K562 (cell line): ENCODE results near the gene IGSF21. TPM values are rescaled to one million over a fixed set of nuclear protein-coding genes. Genes with fewer than 3 reads are reported as not detected.

ENCODE experiments used
- ATAC-seq: fragments of 200-7000 bp; cut with Tn5 transposase; 3 replicates; pipeline ENCODE4 v1.9.1; 2020; ENCODE audit warnings: moderate library complexity
- BruUV-seq: library from RNA; stranded (reverse); fragments of 400-500 nt; replicated peaks from 2 replicates; lab custom pipeline; 2021; lab: Mats Ljungman, UMichigan
- CTCF ChIA-PET: fragments of 300-600 bp; formaldehyde crosslinking; extraction: SDS; loops from one replicate; lab custom pipeline; 2021; ENCODE audit warnings: low intra/inter-chr PET ratio; lab: Yijun Ruan, JAX
- POLR2A ChIA-PET: fragments of 300-600, 350-650 bp; sonication (Branson Sonifier 250); formaldehyde crosslinking; extraction: SDS; loops from one replicate; lab custom pipeline; 2021; ENCODE audit warnings: antibody characterized with exemption, inconsistent platforms; lab: Yijun Ruan, JAX
- DNase-seq, 4 experiments: peaks; one replicate each; pipeline versions ENCODE4 v3.0.0 to v3.0.0-alpha.2; 2011 to 2018; ENCODE audit warnings: low spot score in 3 of 4, mixed read lengths in 3 of 4; ENCODE audit errors: extremely low read depth in 1 of 4
- FAIRE-seq: peaks from 2 replicates; lab custom pipeline; 2011; peaks lifted over from hg19 to GRCh38; lab: Jason Lieb, UNC
- H2AFZ ChIP-seq: 2 replicates; pipeline ENCODE4 v1.6.0; 2011; ENCODE audit warnings: low read depth, low read length, control low read depth, inconsistent platforms
- H3K27ac ChIP-seq: fragments of 200-600 bp; 3 replicates; pipeline ENCODE4 v1.8.0; 2011; ENCODE audit warnings: low read depth, mild to moderate bottlenecking, control low read depth, inconsistent platforms, low read length, moderate library complexity, mixed read lengths; ENCODE audit errors: extremely low read depth
- H3K27me3 ChIP-seq, 2 experiments: fragments of 300-600 bp in 1 of 2; 2 replicates in 1 of 2; 3 replicates in 1 of 2; pipeline versions ENCODE4 v1.6.0 to v1.8.0; 2011; ENCODE audit warnings: inconsistent platforms in 2 of 2, low read length in 2 of 2, mild to moderate bottlenecking in 1 of 2, mixed read lengths in 1 of 2, moderate library complexity in 1 of 2; ENCODE audit not compliant: control insufficient read depth in 2 of 2, insufficient read depth in 2 of 2
- H3K36me3 ChIP-seq: fragments of 300-600 bp; 3 replicates; pipeline ENCODE4 v1.8.0; 2011; ENCODE audit warnings: mild to moderate bottlenecking, low read length, inconsistent platforms; ENCODE audit not compliant: control insufficient read depth, insufficient read depth
- H3K4me1 ChIP-seq, 2 experiments: fragments of 200-600 bp in 1 of 2; replicated peaks in 1 of 2; 2 replicates in 1 of 2; 3 replicates in 1 of 2; pipeline versions ENCODE4 v1.5.1 to v1.8.0; 2011; ENCODE audit warnings: inconsistent platforms in 2 of 2, low read length in 2 of 2, mild to moderate bottlenecking in 1 of 2, mixed read lengths in 1 of 2, moderate library complexity in 1 of 2; ENCODE audit not compliant: control insufficient read depth in 2 of 2, insufficient read depth in 2 of 2
- H3K4me2 ChIP-seq: 2 replicates; pipeline ENCODE4 v1.6.1; 2011; ENCODE audit warnings: low read length, control low read depth, inconsistent platforms, mixed read lengths; ENCODE audit not compliant: insufficient read depth
- H3K4me3 ChIP-seq: fragments of 200-600 bp; sonication (generic), shearing (Covaris generic); 2 replicates; pipeline ENCODE4 v1.5.1; 2016; ENCODE audit warnings: control low read depth, inconsistent platforms
- H3K79me2 ChIP-seq: fragments of 200-600 bp; 3 replicates; pipeline ENCODE4 v1.8.0; 2011; ENCODE audit warnings: low read length, inconsistent platforms; ENCODE audit not compliant: control insufficient read depth, insufficient read depth
- H3K9ac ChIP-seq, 2 experiments: 2 replicates each; pipeline versions ENCODE4 v1.6.0 to v1.6.1; 2011; ENCODE audit warnings: low read depth in 2 of 2, low read length in 2 of 2, control low read depth in 1 of 2, inconsistent platforms in 1 of 2, mild to moderate bottlenecking in 1 of 2, mixed read lengths in 1 of 2; ENCODE audit not compliant: insufficient read depth in 1 of 2
- H3K9me1 ChIP-seq: one replicate; pipeline ENCODE4 v1.6.0; 2011; ENCODE audit warnings: inconsistent platforms, mild to moderate bottlenecking, low read length, moderate library complexity; ENCODE audit not compliant: control insufficient read depth, insufficient read depth
- H3K9me3 ChIP-seq: replicated peaks from 2 replicates; pipeline ENCODE4 v1.5.1; 2011; ENCODE audit warnings: low read depth, low read length, inconsistent platforms; ENCODE audit not compliant: control insufficient read depth, insufficient read depth
- H4K20me1 ChIP-seq: replicated peaks from 2 replicates; pipeline ENCODE4 v1.6.1; 2011; ENCODE audit warnings: low read length, inconsistent platforms, mixed read lengths; ENCODE audit not compliant: control insufficient read depth, insufficient read depth
- CXXC5 ChIP-seq: fragments of 250-450 bp; sonication (Bioruptor Pico); IDR thresholded peaks from 2 replicates; pipeline ENCODE4 v1.8.0; 2022; ENCODE audit warnings: inconsistent platforms, mild to moderate bottlenecking, moderate library complexity
- FOXA1 ChIP-seq: fragments of 450-650 bp; IDR thresholded peaks from 2 replicates; pipeline ENCODE4 v1.6.1; 2016; ENCODE audit warnings: mild to moderate bottlenecking, borderline replicate concordance
- FOXO4 ChIP-seq: fragments of 450-650 bp; formaldehyde crosslinking; IDR thresholded peaks from 2 replicates; pipeline ENCODE4 v1.4.0; 2020; ENCODE audit warnings: mild to moderate bottlenecking, moderate library complexity
- HDAC2 ChIP-seq: fragments of 450-650 bp; IDR thresholded peaks from 2 replicates; pipeline ENCODE4 v1.6.1; 2016; ENCODE audit warnings: mild to moderate bottlenecking
- KDM2B ChIP-seq: fragments of 250-450 bp; sonication (Bioruptor Pico); IDR thresholded peaks from 2 replicates; pipeline ENCODE4 v1.8.0; 2021; ENCODE audit warnings: mild to moderate bottlenecking, moderate library complexity
- NCOA2 ChIP-seq, 2 experiments: fragments of 450-650 bp; IDR thresholded peaks; 2 replicates each; pipeline ENCODE4 v1.6.1; 2018; ENCODE audit warnings: mild to moderate bottlenecking in 2 of 2, moderate library complexity in 1 of 2; ENCODE audit not compliant: partially characterized antibody in 2 of 2
- NEUROD1 ChIP-seq: fragments of 150-350 bp; IDR thresholded peaks from 2 replicates; pipeline ENCODE4 v1.6.1; 2014; ENCODE audit warnings: borderline replicate concordance, low read length, low read depth; ENCODE audit not compliant: partially characterized antibody
- NFE2 ChIP-seq: IDR thresholded peaks from 2 replicates; pipeline ENCODE4 v1.6.1; 2014; ENCODE audit warnings: antibody characterized with exemption, low read depth
- NFRKB ChIP-seq: fragments of 450-650 bp; IDR thresholded peaks from 2 replicates; pipeline ENCODE4 v1.6.1; 2016; ENCODE audit warnings: low read depth
- NR2C1 ChIP-seq, 2 experiments: fragments of 450-650 bp; IDR thresholded peaks; 2 replicates each; pipeline ENCODE4 v1.6.1; 2017; ENCODE audit warnings: mild to moderate bottlenecking in 2 of 2, antibody characterized with exemption in 1 of 2, inconsistent platforms in 1 of 2, missing compliant biosample characterization in 1 of 2, missing genetic modification characterization in 1 of 2
- SMARCA5 ChIP-seq: fragments of 450-650 bp; IDR thresholded peaks from 2 replicates; pipeline ENCODE4 v1.6.1; 2016
- SRSF9 ChIP-seq: fragments of 200-400 bp; formaldehyde crosslinking; IDR thresholded peaks from 2 replicates; pipeline ENCODE4 v1.6.1; 2017; ENCODE audit warnings: low read depth, low read length, borderline replicate concordance
- STAT6 ChIP-seq: sonication (generic); formaldehyde crosslinking; IDR thresholded peaks from 2 replicates; pipeline ENCODE4 v1.8.1; 2023; ENCODE audit warnings: mild to moderate bottlenecking, missing genetic modification reagents
- TCF7 ChIP-seq: sonication (generic); IDR thresholded peaks from 2 replicates; pipeline ENCODE4 v1.6.1; 2016; ENCODE audit warnings: antibody characterized with exemption, borderline replicate concordance
- TSC22D4 ChIP-seq: fragments of 450-650 bp; IDR thresholded peaks from 2 replicates; pipeline ENCODE4 v1.6.1; 2016; ENCODE audit warnings: missing genetic modification characterization, missing biosample characterization, control low read depth
- ZC3H11A ChIP-seq: IDR thresholded peaks from 2 replicates; pipeline ENCODE4 v1.6.1; 2012; ENCODE audit warnings: low read depth, low read length, improper control_type of control experiment
- ZNF239 ChIP-seq: fragments of 250-450 bp; sonication (Bioruptor Pico); IDR thresholded peaks from 2 replicates; pipeline ENCODE4 v1.4.0; 2020; ENCODE audit warnings: mild to moderate bottlenecking
- ZNF347 ChIP-seq: fragments of 450-650 bp; formaldehyde crosslinking; IDR thresholded peaks from 2 replicates; pipeline ENCODE4 v1.4.0; 2020; ENCODE audit warnings: low read depth, mild to moderate bottlenecking, moderate library complexity
- WGBS: fragments of 100-300 bp; shearing (Covaris generic); methylation state at CpG from one replicate; pipeline ENCODE4 v1.1.6; 2016; ENCODE audit warnings: low coverage, mixed read lengths; ENCODE audit not compliant: insufficient coverage; ENCODE audit errors: missing lambda C conversion rate; 5-methylcytosine and 5-hydroxymethylcytosine counted together
- in situ Hi-C: fragments of 300-500 bp; cut with MboI; formaldehyde crosslinking; loops from 4 replicates; pipeline ENCODE4 v1.15.0; 2018; ENCODE audit warnings: inconsistent platforms, mixed read lengths
- intact Hi-C: fragments of 100-400 bp; cut with micrococcal nuclease; formaldehyde crosslinking; loops from 2 replicates; pipeline ENCODE4 v1.14.2; 2022
- polyA plus RNA-seq, 8 experiments: library from polyadenylated mRNA; depleted of rRNA in 4 of 8; stranded (reverse) in 5 of 8; unstranded in 3 of 8; fragments of >200 nt; fragmentation: Nextera tagmentation in 2 of 8; fragmentation: Illumina TruSeq in 1 of 8; extraction: Ambion mirVana in 2 of 8; extraction: Trizol in 1 of 8; gene quantifications; 2 replicates each; pipeline versions ENCODE4 v1.2.1 to v1.2.3, GENCODE V29; 2011 to 2014; ENCODE audit warnings: inconsistent platforms in 1 of 8, missing spikeins in 1 of 8
- total RNA-seq, 7 experiments: library from RNA; depleted of rRNA in 6 of 7; stranded (reverse); fragments of >200 nt in 6 of 7; fragmentation: Illumina TruSeq in 2 of 7; extraction: Trizol in 2 of 7; gene quantifications; 2 replicates each; pipeline versions ENCODE4 v1.2.1 to v1.2.3, GENCODE V29; 2011 to 2021; ENCODE audit warnings: low replicate concordance in 1 of 7
- TF ChIP-seq, protein P1 (sequence below): fragments of 250-450 bp; sonication (Bioruptor Pico); IDR thresholded peaks from 2 replicates; pipeline ENCODE4 v1.5.0; 2021

IGSF21 gene
- total and polyA plus RNA-seq, 9 of the 15 experiments (the other 6 are each of a cell fraction or from before 2014, with no cell fraction given) = not detected

DNA sequence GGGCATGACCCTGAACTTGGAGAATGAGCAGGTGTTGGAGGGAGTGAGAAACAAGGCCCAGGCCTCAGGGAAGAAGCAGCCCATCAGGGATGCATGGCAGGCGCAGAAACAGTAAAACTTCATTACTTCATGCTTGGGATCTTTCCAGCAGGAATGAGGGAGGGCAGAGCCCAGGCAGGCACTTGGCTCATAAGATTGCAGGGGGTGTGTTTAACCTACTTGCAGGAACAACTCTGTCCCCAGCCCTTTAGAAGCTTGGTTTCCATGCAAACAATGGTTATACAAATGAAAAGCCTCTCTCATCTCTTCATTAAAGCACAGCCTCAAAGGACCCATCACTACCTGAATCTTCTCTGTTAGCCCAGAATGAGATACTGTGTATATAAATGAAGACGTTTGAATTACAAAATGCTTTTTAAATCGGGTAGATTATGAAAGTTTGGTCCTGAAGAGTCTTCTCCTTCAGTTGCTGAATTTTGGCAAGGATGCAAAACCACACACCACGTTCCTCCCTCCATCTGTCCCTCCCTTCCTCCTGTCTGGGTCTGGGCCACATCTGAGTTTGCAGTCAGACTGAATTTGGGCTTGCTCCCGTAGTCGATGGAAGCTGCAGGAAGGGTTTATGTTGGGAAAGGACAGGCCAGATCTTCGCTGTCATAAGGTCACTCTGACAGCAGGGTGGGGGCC, 218.8 kb downstream of the IGSF21 start:
- Histone ChIP-seq H3K36me3 (no peaks in the 10 kb centered on the region), H3K4me2 (no peak overlapping the region), H3K27ac (no peak overlapping the region), H3K9me3 (no peaks in the 10 kb centered on the region), H3K9ac (no peak overlapping the region), H3K4me3 (no peak overlapping the region), H3K4me1 (no peaks in the 10 kb centered on the region), H3K27me3 (peaks cover 0 to 42% of the 10 kb centered on the region in 2 experiments; a peak in 2 of 5 replicates), H3K79me2 (no peaks in the 10 kb centered on the region), H2AFZ (no peak overlapping the region), H3K9me1 (no peaks in the 10 kb centered on the region), H4K20me1 (no peaks in the 10 kb centered on the region)
- no TSS peak for BruUV-seq
- ATAC-seq (no peak), FAIRE-seq (no peak), DNase-seq (no peak)
- intact Hi-C loops = loop anchor here (10.0 kb wide), 1 partner anchor 248 kb away; no protein-coding TSS in a partner anchor
- ChIA-PET CTCF (no interaction called here), POLR2A (interaction anchor here (0.6 kb wide), 2 partner anchors 9 to 238 kb away, joined by 3 to 4 read pairs; no protein-coding TSS in a partner anchor)
- in situ Hi-C loops = no loop called here
- under 1% methylated on average over 7 of the region's 7 CpGs for WGBS
- TF ChIP-seq, protein P1, sequence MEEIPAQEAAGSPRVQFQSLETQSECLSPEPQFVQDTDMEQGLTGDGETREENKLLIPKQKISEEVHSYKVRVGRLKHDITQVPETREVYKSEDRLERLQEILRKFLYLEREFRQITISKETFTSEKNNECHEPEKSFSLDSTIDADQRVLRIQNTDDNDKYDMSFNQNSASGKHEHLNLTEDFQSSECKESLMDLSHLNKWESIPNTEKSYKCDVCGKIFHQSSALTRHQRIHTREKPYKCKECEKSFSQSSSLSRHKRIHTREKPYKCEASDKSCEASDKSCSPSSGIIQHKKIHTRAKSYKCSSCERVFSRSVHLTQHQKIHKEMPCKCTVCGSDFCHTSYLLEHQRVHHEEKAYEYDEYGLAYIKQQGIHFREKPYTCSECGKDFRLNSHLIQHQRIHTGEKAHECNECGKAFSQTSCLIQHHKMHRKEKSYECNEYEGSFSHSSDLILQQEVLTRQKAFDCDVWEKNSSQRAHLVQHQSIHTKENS (CRISPR knock-in tag) = no peak
- no peak for TF ChIP-seq TSC22D4 (tag)
- TF ChIP-seq HDAC2 = no peak
- TF ChIP-seq SRSF9 = no peak
- TF ChIP-seq STAT6 (CRISPR knock-in tag) = no peak
- no peak for TF ChIP-seq NFRKB
- TF ChIP-seq ZNF239 (CRISPR knock-in tag) = no peak
- no peak for TF ChIP-seq FOXA1
- TF ChIP-seq NR2C1 (IDR thresholded peaks at IDR 0.05) = no peak
- no peak for TF ChIP-seq NR2C1 (tag; IDR thresholded peaks at IDR 0.05)
- no peak for TF ChIP-seq NCOA2 (IDR thresholded peaks at IDR 0.05; ENCODE audit: partially characterized antibody in 2 of 2)
- no peak for TF ChIP-seq CXXC5 (CRISPR knock-in tag)
- no peak for TF ChIP-seq NEUROD1
- TF ChIP-seq ZC3H11A = no peak
- TF ChIP-seq TCF7 = no peak
- TF ChIP-seq ZNF347 = no peak
- TF ChIP-seq FOXO4 (CRISPR knock-in tag) = no peak
- TF ChIP-seq SMARCA5 = no peak
- no peak for TF ChIP-seq KDM2B (CRISPR knock-in tag)
- TF ChIP-seq NFE2 = no peak
